GM19455 (cell line): ENCODE data around the gene INO80.

Experiments used
- ATAC-seq: cut with Tn5 transposase; IDR thresholded peaks from one replicate; pipeline ENCODE4 v1.9.1; 2021; ENCODE audit not compliant: unreplicated experiment

INO80 gene

GRCh38 chr15:40933517-40933902 lies 182.6 kb downstream of the INO80 start:
- no peak for ATAC-seq

DNA sequence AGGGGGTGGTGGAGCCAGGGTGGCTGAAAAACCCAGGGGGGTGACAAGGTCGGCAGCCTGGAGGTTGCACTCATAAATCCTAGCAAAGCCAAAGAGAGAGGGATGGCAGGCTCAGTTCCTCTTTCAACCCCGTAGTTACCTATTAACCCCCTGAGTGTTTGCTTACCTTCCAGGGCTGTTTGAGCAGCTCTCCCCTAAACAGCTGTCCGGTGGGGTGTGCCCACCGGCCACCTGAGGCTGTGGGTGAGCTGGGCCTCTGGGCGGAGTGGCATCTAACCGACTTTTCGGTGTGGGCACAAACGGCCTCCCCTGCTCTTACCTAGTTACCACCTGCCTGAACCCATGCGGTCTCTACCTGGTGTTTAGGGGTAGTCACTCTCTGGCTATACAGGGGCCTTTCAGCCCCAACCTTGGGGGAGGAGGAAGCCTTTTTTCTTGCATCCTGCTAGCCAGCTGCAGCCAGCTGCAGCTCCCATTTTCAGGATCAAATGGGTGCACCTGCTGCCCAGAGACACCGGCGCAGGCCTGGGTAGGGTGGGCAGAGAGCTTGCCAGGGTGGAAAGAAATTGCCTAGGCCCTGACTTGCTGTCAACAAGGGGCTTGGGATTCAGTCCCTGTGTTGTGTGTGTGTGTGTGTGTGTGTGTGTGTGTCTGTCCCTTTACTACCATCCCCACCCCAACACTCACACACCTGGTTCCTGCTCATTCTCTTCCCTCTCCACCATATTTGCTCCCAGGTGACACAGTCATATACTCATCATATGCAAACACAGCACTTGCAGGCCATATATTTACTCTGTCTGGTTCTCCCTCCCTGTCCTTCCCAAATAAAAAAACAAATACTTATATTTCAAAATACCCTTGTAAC lies 183.2 kb downstream of the INO80 start:
- ATAC-seq = no peak

DNA sequence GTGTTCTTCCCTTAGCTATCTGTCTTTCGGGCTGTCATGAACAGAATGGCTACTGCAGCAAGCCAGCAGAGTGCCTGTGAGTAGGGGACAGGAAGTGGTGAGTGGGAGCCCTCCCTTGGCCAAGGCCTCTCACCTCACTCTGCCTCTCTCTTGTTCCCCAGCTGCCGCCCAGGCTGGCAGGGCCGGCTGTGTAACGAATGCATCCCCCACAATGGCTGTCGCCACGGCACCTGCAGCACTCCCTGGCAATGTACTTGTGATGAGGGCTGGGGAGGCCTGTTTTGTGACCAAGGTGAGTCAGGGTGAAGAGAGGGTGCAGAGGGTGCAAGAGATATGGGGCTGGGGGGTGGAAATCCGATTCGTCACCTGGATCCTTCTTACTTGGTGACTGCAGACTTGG lies 183.9 kb downstream of the INO80 start:
- no peak for ATAC-seq

DNA sequence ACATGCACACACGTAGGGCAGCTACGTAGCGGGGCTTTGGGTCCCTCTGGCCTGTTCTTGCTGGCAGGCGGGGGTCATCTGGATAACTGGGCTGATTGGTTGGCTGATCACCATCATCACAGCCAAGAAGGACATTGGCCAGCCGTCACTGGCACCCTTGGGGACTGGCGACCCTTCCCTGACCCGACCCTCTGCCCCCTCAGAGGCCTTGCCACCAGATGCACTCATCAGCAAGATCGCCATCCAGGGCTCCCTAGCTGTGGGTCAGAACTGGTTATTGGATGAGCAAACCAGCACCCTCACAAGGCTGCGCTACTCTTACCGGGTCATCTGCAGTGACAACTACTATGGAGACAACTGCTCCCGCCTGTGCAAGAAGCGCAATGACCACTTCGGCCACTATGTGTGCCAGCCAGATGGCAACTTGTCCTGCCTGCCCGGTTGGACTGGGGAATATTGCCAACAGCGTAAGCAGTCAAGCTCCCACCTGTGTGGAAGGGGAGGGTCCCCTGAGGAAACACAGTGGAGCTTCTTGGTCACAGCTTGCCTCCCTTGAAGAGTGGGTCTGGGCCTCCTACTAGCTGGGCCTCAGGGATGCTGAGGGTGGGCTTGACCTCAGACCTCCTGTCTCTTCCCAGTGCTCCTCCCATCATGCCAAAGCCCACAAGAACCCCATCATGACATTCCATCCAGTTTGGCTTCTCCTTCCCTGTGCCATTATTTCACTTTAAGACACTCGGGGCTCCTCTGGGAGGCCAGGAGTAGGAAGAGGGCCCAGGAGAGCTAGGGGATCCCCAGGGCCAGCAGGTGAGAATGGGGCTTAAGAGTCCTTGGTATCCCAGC lies 184.6 kb downstream of the INO80 start:
- no peak for ATAC-seq

- ATAC-seq = no peak
Measured at GRCh38 chr15:40930430-40931299, 185.4 kb downstream of the INO80 start.

- no peak for ATAC-seq
Measured at GRCh38 chr15:40929660-40930429, 186.2 kb downstream of the INO80 start.
